GM21526 (cell line): ENCODE data around the gene CXCL1.

Experiments used
- ATAC-seq: cut with Tn5 transposase; IDR thresholded peaks from one replicate; pipeline ENCODE4 v1.9.1; 2021; ENCODE audit warnings: moderate library complexity; ENCODE audit not compliant: unreplicated experiment, low FRiP score

Gene CXCL1

DNA sequence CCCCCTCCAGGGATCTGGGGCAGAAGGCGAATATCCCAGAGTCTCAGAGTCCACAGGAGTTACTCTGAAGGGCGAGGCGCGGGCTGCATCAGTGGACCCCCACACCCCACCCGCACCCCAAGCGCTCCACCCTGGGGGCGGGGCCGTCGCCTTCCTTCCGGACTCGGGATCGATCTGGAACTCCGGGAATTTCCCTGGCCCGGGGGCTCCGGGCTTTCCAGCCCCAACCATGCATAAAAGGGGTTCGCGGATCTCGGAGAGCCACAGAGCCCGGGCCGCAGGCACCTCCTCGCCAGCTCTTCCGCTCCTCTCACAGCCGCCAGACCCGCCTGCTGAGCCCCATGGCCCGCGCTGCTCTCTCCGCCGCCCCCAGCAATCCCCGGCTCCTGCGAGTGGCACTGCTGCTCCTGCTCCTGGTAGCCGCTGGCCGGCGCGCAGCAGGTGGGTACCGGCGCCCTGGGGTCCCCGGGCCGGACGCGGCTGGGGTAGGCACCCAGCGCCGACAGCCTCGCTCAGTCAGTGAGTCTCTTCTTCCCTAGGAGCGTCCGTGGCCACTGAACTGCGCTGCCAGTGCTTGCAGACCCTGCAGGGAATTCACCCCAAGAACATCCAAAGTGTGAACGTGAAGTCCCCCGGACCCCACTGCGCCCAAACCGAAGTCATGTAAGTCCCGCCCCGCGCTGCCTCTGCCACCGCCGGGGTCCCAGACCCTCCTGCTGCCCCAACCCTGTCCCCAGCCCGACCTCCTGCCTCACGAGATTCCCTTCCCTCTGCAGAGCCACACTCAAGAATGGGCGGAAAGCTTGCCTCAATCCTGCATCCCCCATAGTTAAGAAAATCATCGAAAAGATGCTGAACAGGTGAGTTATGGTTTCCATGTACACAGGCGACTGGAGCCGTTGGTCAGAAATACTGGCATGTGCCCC lies at the start of gene CXCL1:
TSS of gene CXCL1 (plus strand) at position 264 of the 926 bp plus-strand sequence. CDS start at position 342, 78 bp downstream.
- no peak for ATAC-seq

DNA sequence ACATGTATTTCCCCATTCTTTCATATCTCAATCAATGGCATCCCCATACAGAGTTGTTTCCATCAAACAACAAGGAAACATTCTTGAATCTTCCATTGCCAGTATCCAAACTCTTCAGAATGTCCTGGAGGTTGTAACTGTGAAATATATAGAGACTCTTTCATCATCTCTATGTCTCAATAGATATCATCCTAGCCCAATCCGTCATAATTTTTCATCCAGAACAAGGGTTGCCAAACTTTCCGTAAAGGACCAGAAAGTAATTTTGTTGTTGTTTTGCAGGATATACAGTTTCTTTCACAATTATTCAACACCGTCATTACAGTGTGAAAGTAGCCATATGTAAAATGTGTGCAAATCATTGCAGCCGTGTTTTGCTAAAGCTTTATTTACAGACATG lies 47.9 kb upstream of the CXCL1 start:
- ATAC-seq, result no peak

DNA sequence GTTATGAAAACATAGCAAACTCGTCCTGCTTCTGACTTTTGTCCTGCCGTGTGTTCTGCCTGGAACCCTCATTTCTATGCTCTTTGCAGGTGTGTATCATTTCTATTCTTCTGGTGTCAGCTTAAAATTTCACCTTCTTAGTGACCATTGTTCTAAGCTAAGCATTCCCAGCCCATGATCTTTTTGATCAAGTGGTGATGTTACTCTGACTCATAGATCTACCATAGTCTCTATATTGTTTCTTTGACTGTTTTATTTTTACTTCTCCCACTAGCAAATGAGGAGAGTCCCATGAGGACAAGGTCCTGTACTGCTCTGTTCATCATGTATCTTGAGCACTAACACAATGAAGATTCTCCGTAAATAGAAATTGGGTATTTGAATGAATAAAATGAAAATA lies 46.8 kb upstream of the CXCL1 start:
- no peak for ATAC-seq

DNA sequence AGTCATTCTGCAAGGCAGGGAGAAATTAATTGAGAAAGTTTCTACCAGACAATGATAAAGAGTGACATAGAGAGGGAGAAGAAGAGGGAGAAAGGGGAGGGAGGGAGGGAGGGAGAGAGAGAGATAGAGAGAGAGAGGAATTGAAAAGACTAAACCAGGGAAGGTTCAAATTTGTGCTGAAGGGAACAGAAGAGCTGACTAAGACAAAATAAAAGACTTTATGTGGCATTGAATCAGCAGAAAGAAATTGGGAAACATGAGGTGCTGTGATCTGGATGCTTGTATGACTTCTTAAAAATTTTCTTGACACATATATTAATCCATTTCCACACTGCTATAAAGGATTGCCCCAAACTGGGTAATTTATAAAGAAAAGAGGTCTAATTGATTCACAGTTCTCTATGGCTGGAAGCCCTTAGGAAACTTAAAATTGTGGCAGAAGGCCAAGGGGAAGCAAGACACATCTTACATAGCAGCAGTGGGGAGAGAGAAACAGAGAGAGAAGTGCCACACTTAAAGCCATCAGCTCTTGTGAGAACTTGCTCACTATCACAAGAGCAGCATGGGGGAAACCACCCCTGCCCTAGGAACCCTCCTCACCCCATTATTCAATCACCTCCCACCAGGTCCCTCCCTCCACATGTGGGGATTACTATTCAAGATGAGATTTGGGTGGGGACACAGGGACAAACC lies 46.2 kb upstream of the CXCL1 start:
- no peak for ATAC-seq

DNA sequence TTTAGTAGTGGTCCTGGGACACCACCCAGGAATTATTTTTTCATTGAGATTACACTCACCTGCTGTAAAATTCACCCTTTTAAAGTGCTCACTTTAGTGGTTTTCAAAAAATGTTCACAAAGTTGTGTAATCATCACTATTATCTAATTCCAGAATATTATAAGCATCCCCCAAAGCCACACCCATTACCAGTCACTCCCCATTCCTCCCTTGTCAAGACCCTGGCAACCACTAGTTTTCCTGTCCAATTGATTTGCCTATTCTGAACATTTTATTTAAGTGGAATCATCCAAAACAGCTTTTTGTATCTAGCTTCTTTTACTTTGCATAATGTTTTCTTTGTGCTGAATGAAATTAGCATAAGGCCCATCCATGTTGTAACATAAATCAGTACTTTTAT lies 45.4 kb upstream of the CXCL1 start:
- ATAC-seq, result no peak

DNA sequence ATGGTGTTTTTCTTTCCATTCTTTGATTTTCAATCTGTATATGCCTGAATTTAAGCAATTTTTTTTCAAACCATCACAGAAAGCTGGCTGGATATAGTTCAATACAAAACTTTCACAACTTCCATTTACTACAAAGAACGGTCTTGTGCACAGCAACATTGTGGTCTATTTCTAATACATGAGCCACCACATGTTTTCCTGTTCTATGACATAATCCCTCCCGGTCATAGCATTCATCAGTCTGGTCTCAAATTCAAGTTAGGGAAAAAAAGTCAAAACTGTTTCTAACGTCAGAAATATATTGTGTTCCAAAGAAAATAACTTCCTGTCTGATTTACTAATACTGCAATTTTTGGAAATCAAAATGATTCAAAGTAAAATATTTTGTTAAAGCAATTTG lies 40.2 kb upstream of the CXCL1 start:
- no peak for ATAC-seq

DNA sequence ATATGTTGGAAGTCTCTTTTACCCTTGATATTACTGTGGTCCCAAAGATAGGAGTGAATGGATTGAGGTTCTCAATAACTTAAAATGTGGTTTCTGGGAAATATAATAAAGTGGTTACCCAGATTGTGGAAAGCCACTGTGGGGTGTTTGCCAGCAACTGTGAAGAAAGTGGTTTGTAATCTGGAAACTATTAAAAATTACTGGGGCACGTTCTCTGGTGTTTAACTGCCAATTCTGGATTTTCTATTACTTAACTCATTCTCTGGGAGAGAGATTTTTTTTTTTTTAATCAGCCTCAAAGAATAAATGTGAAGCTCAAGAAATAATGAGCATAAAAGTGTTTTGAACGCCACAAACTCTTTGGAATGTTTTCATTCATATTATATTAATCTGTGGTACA lies 37.6 kb upstream of the CXCL1 start:
- no peak for ATAC-seq

DNA sequence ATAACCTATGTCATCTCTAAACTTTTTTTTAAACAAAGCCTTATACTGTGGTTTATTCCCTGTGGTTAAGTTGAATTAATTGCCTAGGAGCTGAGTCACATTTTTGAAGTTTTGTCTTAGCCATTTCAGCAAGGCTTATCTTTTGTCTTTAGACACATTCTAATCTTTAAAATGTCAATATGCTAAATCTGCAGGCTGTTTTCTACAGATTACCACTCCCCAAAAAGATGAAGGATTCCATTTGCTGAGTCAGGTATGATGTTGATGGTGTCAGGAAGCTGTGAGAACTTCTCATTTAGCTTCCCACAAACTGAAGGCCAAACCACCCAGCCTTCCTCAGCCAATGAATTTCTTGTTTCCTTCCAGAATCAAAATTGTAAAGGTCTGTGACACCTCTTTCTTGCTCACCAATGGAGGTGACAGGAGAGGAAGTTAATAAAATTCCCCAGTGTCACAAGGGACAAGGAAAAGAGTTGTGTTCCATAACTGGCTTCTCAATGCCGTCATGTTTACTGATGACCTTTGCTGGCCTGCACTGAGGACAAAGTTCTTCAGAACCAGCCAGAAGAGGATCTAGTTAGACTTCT lies 36.4 kb upstream of the CXCL1 start:
- no peak for ATAC-seq

DNA sequence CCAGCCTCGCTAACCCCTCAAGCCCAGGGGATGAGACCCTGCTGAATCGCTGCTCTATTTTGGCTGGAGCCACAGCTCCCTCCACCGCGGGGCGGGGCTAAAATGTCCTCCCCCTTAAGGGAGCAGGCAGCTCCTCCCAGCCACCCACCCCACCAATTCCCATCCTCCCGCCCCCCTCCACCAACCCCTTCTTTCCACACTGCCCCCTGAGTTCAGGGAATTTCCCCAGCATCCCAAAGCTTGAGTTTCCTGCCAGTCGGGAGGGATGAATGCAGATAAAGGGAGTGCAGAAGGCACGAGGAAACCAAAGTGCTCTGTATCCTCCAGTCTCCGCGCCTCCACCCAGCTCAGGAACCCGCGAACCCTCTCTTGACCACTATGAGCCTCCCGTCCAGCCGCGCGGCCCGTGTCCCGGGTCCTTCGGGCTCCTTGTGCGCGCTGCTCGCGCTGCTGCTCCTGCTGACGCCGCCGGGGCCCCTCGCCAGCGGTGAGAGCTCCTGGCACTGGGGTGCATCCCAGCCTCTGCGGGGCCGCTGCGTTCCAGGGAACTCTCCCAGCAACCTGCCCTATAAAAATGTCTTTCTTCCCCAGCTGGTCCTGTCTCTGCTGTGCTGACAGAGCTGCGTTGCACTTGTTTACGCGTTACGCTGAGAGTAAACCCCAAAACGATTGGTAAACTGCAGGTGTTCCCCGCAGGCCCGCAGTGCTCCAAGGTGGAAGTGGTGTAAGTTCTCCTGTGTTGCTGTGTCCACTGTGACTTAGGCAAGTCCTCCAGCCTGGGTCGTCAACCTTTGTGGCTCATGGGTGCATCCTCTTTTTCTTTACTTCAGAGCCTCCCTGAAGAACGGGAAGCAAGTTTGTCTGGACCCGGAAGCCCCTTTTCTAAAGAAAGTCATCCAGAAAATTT lies 32.6 kb upstream of the CXCL1 start, which contains the start of gene CXCL6:
TSS of gene CXCL6 (plus strand) at position 306 of the 907 bp plus-strand sequence. CDS start at position 379, 73 bp downstream.
- no peak for ATAC-seq

DNA sequence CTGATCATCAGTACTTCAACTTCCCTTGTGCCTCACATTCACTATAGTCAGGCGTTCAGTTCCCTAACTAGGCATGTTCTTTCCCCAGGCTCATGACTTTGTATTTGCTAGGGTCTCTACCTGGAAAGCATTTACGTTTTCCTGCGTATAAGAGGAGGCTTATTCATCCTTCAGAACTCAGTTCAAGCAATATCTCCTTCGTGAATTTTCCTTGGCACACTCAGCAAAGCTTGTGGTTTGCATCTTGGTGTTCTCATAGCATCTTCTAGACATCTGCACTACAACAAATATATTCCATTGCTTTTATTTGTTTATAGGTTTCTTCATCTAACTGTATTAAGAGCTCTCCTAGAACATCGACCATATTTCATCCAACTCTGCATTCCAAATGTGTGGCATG lies 30.1 kb upstream of the CXCL1 start:
- no peak for ATAC-seq

DNA sequence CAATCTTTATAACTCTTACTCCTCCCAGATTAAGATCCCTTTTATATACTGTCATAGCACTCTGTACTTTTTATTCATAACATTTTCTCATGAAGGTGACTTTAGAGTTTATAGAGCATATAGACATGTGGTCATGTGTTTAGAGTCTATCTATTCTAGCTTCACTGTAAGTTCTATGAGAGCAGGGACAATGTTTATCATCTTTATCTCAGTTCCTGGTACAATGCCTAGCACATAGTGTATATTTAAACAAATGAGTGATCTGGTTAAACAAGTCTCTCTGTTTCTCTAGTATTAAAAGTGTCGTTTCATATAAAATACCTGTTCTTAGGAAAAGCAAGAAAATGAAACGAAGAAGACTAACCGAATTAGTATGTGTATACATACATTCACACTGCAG lies 29.5 kb upstream of the CXCL1 start:
- no peak for ATAC-seq

DNA sequence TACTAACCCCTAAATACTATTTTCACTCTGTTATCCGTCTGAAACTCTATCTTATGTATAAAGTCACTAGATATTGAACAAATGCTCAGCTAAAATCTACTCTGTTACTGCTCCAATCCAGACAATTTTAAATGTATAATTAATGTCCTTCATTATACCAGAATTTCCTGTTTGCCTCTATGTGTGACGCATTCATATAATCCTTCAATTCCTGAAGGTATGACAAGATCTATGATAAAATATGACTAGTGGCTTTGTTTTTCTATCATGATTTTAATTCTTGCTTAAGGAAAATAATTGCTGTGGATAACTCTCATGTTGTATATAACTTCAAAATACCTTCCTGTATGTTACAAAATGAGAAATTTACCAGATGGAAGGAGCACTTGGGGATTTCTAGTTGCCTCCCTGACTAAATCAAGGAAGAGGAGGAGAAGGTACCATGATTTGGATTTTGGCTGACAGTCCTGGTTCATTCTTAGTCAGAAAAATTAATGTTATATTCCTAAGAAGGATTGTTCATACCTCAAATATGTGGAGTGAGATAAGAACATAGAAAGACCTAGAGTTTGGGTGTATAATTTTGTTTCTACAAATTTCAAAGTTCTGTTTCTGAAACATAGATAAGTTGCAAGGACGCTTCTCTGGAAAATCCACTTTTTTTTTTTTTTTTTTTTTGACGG lies 27.8 kb upstream of the CXCL1 start:
- ATAC-seq, result no peak

DNA sequence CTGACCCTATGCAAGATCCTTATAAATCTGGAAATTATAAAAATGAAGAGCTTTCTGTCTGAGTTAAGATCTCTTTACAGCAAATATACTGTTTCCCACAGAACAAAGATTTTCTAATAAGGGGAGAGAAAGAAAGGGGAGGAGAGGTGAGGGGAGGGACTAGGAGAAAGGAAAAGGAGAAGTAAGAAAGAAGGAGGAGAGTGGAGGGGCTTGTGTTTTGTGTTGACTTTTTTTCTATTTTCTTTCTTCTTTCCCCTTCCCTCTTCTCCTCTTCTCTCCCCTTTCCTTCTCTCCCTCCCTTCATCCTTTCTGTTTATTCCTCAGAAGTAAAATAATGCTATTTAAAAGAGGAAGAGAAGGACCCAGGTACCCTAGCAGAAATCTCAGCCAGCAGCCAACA lies 26.5 kb upstream of the CXCL1 start:
- no peak for ATAC-seq

DNA sequence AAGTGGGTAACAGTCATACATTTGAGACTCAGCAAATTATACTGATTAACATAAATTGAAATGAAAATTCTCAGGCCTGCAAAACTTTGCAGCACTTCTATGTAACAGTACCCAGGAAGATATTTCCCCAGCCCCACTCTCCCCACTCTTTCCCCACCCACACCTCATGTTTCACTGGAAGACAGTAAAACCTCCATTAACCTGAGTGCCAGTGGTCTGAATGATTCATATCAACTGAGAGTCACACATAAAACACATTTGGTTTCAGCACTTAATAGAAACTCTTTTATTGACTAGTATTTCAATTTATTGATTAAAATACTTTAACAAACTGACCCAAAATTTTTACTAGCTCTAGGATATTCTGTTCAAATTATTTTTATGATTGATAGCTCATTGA lies 25.8 kb upstream of the CXCL1 start:
- no peak for ATAC-seq

DNA sequence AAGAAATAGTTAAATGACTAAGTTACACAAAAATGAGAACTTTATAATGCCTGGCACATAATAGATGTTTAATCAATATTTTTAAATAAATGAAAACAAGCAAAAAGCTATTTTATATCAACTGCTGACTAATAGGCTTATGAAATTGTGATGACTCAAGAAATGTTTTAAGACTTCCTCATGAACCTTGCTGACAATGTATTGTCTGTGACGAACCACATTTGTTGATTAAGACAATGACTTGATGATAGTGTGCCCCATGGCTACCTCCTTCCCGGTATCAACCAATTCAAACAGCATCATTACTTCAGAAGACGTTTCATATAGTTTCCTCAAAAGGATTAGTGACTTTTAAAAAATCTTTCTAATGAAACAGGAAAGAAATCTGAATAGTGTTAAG lies 24.8 kb upstream of the CXCL1 start:
- no peak for ATAC-seq

DNA sequence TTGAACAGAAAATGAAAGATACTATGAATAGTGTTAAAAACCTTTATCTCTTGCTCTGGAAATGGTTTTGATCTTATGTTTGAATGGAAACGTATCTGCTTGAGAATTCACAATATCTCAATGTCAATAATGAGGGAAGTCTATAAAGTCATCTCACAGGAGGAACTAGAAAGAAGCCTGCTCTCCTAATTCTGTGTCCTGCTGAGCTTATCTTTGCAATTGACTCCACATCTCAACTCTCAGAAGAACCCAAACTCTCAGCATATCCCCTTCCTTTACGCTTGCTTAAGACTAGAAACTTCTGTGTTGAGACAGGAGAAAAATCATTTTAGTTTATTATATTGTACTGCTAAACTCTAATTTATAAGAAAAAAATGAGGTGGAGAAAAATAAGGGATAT lies 24.4 kb upstream of the CXCL1 start:
- no peak for ATAC-seq

DNA sequence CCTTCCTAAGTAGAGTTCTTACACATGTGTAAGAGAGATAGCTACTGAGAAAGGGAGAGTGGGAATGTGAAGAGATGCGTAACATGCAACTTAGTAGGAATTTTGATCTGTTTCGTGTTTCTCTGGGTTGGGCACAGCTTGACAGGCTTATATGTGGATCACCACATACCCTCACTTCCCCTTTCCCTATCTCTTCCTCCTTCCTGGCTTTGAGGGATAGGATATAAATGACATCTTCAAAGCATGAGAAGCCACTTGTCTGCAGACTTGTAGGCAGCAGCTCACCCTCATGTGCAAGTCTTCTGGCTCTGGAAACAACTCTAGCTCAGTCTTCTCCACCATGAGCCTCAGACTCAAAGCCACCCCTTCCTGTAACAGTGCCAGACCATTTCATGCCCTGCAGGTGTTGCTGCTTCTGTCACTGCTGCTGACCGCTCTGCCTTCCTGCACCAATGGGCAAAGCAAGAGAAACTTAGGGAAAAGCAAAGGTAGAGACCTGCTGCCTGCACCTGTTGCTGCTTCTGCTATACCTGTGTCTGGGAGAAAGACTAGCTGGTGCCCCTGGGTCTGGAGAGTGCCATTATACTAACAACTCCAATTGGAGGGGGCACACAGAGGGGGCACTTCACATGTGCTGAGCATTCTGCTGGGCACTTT lies 21.5 kb upstream of the CXCL1 start:
- no peak for ATAC-seq

DNA sequence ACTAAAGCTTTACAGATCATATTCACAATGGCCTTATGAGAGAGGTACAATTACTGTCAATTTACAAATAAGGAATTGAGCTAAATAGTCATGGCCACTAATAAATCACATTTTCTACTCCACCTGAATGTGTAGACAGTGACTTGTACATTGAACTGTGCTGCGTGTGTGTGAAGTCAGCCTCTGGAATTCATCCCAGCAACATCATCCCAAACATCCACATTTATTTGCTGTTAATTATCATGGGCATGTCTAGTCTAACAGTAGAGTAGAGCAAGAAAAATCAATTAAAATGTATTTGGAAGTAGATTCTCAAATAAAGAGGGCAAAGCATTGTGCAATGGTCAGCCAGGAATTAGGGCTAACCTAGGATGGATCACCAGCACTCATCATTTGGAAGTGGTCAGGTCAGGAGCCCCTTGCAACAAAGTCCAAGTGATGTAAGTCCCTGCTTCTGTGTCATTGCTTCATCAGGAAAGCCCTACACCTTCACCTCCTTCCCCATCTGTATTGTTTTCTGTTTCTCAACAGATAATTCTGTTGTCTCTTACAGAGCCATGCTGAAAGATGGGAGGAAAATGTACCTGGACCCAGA lies 20.9 kb upstream of the CXCL1 start:
- no peak for ATAC-seq
